ENCODE measurements around the gene MBOAT1.
"Not testable (repeated sequence)": the region's sequence is repeated elsewhere in the genome, so short reads cannot be mapped to it uniquely, and the experiment has no call there.

MBOAT1 gene

DNA sequence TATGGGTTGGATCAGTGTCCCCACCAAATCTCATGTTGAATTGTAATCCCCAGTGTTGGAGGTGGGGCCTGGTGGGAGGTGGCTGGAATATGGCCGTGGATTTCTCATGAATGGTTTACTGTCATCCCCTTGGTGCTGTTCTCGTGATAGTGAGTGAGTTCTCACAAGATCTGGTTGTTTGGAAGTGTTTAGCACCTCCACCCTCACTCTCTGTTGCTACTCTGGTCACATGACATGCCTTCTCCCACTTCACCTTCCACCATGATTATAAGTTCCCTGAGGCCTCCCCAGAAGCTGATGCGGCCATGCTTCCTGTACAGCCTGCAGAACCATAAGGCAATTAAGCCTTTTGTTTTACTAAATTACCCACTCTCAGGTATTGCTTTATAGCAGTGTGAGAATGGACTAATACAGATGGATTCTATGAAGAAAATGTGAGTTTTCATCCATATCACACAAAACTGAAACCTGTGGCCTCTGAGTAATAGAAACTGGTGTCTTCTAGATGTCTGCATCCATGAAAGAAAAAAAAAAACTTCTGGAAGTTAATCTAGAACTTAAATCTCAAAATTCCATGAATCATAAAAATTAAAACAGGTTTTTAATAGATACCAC, 39.3 kb downstream of the MBOAT1 start:
- DNase-seq (ENCODE audit: low read depth in 2 of 2): no peak

DNA sequence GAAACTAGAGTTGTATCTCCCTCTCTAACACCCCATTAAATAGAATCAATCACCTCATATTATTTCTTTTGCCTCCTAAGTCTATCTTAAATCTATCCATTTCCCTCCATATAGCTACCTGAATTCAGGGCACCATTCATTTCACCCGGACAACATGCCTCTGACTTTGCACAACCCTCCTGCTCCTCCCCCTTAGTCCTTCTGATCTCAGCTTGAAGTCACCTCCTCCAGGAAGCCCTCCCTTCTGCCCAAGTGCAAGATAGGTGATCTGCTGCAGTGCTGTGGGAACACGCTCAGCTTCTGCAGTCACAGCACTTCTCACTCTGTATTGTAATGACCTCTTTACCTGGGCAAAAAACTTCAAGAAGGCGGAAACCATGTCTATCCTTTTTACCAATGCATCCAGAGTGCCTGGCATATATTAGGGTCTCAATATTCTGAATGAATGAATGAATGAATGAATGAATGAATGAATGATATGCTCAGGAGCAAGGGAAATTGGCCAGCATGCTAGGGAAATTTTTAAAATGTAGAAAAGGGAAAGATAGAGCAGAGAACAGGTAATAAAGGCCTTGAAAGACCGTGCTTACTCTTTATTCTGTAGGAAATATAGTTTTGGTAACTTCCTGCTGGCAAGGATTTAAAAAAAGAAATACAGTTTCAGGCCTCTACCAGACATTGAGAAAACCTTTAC, 41.7 kb downstream of the MBOAT1 start:
- no peak for DNase-seq (ENCODE audit: low read depth in 2 of 2)

DNA sequence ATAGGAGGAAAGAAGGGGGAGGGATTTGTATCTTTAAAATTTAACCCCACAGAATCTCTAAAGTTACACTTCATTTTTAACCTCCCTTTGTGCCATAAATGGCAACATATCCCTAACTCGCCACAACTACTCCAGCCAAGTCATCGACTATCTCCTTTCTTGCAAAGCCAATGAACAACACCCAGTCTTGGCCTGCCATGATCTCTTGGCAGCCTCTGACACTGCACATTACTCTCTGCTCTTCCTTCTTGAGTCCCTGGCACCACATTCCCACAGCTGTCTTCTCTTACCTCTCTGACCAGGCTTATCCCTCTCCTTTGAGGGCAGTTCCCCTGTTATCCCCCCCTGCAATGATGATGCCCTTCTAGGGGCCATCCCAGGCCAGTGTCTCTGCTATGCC, 42.5 kb downstream of the MBOAT1 start:
- DNase-seq (ENCODE audit: low read depth in 2 of 2): no peak

DNA sequence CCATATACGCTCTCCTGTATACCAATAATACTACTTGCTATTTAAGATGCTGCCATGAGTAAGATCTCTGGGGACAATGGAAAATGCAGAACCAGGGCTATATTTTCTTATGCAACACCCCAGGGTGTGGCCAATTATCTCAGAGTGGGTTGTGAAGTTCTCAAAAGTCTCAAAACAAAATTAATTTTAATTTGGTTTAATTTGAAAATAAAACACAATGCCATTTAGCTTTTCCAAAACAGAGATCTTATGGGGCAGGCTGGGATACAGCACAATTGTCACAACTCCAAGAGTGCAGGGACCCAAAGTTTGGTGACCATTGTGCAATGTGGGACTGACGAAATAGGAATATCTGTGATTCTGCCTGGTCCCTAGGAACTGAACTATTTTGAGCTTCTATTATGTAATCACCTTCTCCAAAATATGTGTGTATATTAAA, 43.1 kb downstream of the MBOAT1 start:
- DNase-seq (ENCODE audit: low read depth in 2 of 2): no peak

DNA sequence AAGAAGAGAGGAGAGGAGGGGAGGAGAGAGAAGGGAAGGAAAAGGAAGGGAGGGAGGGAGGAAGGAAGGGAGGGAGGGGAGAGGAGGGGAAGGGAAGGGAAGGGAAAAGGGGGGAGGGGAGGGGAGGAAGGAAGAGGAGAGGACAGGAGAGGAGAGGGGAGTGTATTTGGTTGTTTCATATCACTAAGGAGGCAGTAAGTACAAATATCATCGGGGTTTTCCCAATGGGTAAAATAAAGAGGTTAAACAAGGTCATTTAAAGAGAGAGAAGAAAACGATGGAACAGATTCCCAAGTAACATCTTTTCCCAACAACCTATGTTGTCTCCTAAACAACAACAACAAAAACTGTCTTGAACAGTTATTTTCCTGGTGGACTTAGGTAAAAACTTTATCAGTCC, 43.6 kb downstream of the MBOAT1 start:
- no peak for DNase-seq (ENCODE audit: low read depth in 2 of 2)

DNA sequence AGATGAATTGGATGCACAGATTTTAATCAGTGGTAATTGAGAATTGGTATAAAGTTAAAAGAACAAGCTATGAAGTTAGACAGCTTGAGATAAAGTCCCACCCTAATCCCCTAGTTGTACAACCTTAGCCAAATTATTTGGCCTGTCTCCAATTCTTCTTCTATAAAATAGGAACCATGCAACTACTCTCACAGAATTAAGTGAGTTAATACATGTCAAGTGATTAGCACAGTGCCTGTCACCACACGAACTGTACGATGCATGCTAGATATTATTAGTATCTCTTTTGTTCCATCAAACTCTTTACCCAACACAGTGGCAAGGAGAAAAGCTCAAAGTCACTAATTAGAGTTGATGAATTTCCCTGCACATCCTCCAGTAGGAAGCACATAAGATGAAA, 44.7 kb downstream of the MBOAT1 start:
- DNase-seq (ENCODE audit: low read depth in 2 of 2): no peak

DNA sequence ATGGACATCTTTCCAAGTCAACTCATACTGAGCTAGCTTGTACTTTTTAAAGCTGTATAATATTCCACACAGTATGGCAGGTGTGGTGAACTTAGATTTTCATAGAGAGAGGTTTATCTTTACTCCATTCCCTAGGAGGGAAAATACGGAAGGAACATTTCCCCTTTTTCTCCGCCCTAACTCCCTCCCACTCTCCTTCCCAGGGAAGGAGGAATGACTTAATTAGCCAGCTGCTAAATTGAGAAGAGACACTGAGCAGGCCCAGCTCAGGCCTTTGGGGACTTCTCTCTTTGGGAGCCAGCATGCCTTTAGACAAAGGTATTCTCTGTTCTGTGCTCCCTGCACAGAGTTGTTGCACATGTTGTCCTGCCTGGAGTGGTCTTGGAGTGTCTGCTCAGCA, 46.1 kb downstream of the MBOAT1 start:
- no peak for DNase-seq (ENCODE audit: low read depth in 2 of 2)

DNA sequence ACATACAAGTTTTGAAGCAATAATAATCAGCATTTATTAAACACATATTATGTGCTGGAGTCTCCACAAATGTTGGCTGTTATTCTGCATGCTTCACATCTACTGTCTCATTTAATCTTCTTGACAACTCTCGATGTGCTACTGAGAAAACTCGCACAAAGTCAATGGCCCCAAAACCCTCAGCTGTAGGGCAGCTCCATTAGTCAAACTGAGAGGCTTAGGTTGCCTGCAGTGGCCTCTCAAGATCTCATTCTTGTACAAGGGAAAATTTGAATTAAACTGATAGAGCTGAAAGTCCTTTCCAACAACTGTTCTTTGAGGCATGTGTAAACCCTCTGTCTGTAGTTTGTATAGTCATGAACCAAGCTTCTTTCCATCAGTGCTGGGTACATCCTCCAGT, 49.8 kb downstream of the MBOAT1 start:
- no peak for DNase-seq (ENCODE audit: low read depth in 2 of 2)

DNA sequence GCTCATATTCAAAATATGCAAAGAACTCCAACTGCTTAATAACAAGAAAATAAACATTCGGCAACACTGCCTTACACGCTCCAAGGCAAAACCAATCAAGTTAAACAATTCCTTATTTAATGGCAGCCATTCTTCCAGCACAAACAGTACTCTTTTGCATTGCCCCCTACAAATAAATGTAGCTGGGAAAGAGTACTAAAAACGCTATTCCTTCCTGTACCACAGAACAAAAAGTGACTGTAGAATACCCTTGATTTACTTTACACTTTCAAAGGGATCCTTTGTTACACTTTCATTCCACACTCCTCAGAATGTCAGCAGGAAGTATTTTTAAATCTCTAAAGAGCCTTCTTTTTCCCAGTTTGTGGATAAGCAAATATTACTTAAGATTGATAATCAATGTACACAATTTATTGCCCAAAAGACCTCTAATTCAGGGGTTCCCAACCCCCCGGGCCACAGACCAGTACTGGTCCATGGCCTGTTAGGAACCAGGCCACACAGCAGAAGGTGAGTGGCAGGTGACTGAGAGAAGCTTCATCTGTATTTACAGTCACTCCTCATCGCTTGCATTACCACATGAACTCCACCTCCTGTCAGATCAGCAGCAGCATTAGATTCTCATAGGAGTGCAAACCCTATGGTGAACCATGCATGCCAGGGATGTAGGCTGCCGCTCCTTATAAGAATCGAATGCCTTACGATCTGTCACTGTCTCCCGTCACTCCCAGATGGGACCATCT, 51.6 kb downstream of the MBOAT1 start:
- no peak for DNase-seq (ENCODE audit: low read depth in 2 of 2)

DNA sequence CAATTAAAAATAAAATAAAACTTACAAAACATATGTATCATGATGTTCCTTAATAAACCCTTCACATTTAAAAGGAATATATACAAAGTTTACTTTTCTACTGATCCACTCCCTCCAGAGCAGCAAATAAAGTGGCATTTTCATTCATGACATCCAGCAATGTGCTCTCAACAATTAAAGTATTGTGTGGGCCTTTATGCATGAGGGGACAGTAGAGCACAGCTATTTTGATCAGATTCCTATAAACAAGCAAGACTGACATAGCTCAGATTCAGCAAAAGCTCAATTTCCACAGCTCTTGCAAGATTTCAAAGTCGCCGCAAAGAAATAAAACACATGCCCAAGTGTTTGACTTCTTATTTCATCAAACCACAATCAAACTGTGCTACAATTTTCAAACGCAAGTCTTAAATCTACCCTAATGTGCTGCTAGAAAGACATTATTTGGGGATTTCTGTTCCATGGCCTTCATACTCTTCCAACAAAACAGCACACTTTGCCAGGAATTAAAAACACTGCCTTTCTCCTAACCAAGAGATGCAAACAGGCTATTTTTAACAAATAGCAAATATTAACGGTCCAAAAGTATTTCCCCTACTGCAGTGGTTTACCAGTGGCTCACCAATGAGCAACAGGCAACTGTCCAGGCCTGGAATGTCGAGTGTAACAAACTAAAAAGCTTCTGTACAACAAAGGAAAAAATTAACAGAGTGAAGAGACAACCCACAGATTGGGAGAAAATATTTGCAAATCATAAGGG, 52.3 kb downstream of the MBOAT1 start:
- no peak for DNase-seq (ENCODE audit: low read depth in 2 of 2)

DNA sequence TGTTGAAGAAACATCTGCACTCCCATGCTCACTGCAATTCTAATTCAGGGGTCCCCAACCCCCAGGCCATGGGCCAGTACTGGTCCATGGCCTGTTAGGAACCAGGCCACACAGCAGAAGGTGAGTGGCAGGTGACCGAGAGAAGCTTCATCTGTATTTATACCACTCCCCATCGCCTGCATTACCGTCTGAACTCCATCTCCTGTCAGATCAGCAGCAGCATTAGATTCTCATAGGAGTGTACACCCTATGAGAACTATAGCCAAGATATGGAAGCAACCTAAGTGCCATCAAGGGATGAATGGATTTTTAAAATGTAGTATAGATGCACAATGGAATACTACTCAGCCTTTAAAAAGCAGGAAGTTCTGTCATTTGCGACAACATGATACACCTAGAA, 53.2 kb downstream of the MBOAT1 start:
- DNase-seq (ENCODE audit: low read depth in 2 of 2): no peak

DNA sequence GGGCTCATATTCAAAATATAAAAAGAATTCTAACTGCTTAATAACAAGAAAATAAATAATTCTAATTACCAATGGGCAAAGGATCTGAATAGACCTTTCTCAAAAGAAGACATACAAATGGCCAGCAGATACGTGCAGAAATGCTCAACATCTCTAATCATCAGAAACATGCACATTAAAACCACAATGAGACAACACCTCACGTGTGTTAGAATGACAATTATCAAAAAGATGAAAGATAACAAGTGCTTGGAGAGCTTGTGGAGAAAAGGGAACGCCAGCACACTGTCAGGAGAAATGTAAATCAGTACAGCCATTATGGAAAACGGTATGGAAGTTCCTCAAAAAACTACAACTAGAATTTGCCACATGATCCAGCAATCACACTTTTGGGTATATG, 53.6 kb downstream of the MBOAT1 start:
- DNase-seq (ENCODE audit: low read depth in 2 of 2): no peak

DNA sequence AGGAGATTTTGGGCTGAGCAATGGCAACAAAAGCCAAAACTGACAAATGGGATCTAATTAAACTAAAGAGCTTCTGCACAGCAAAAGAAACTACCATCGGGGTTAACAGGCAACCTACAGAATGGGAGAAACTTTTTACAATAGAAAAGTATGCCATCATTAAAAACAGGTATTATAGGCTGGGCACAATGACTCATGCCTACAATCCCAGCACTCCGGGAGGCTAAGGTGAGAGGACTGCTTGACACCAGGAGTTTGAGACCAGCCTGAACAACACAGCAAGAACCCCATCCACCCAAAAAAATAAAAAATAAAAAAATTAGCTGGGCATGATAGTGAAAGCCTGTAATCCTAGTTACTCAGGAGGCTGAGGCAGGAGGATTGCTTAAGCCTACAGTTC, 55.4 kb downstream of the MBOAT1 start:
- no peak for DNase-seq (ENCODE audit: low read depth in 2 of 2)

DNA sequence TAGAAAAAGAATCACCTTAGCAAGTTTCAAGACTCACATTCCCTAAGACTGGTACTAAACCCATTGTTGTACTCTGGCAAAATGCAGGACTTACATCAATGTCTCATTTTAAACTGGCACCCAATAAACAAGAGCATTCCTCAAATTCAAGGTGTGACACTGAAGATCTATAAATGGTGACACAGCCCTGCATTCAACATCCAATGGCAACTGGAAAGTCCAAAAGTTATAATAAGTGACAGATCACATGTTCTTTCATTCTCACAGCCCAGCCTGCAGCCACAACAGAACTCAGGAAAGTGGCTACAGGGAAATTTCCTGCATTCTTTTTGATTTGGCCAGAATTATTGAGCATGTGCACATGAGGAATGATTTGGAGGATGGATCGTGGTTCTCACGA, 57.5 kb downstream of the MBOAT1 start:
- DNase-seq (ENCODE audit: low read depth in 2 of 2): no peak

DNA sequence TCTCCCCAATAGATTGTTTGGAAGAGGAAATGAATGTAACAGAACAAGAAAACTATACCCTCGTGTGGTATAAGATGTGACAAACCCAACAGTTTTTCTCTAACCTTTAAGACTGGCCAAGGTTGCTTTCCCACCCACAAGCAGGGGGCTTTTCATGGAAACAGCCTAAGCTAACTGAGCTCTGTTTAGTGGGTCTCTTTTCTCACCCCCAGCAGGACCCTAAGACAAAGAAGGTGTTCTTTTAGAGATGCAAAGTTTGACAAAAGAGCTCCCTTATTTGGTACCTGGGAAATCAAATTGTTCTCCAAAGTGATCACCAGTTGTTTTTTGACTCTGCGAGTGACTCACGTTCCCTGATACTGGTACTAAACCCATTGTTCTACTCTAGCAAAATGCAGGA, 59.1 kb downstream of the MBOAT1 start:
- no peak for DNase-seq (ENCODE audit: low read depth in 2 of 2)

DNA sequence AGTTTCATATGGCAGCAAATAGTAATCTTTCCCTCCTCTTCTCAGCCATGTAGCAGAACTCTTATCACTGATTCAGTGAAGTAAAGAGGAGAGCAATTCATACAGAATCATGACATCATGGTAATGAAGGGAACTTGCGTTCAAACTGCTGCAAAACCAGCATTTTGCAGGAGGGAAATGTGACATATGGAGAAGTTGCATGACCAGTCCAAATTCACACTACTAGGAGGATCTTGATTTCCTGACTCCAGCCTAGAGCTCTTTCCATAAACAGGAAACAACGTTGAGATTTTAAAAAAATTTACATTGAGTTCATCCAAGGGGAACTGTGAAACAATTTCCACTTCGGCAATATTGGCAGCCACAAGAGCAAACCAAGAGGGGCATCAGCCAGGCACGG, 63.8 kb downstream of the MBOAT1 start:
- DNase-seq (ENCODE audit: low read depth in 2 of 2): no peak

DNA sequence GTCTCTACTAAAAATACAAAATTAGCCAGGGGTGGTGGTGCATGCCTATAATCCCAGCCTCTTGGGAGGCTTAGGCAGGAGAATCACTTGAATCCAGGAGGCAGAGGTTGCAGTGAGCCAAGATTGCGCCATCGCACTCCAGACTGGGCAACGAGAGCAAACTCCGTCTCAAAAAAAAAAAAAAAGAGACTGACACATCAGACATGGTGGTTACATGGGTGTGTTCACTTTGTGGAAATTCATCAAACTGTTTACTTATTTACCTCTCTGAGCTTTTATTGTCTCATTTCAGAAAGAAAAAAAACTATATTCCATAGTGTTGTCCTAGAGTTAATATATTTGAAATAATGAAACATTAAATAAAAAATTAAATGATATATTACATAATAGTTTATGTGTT, 64.8 kb downstream of the MBOAT1 start:
- DNase-seq (ENCODE audit: low read depth in 2 of 2): no peak

DNA sequence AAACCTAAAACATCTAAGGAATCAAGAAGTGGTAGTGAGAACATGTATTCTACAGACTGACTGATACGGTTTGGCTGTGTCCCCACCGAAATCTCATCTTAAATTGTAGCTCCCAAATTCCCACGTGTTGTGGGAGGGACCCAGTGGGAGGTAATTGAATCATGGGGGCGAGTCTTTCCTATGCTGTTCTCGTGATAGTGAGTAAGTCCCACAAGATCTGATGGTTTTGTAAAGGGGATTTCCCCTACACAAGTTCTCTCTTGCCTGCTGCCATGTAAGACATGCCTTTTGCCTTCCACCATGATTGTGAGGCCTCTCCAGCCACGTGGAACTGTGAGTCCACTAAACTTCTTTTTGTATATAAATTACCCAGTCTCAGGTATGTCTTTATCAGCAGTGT, 65.4 kb downstream of the MBOAT1 start:
- not testable (repeated sequence) for DNase-seq (ENCODE audit: low read depth in 2 of 2)

DNA sequence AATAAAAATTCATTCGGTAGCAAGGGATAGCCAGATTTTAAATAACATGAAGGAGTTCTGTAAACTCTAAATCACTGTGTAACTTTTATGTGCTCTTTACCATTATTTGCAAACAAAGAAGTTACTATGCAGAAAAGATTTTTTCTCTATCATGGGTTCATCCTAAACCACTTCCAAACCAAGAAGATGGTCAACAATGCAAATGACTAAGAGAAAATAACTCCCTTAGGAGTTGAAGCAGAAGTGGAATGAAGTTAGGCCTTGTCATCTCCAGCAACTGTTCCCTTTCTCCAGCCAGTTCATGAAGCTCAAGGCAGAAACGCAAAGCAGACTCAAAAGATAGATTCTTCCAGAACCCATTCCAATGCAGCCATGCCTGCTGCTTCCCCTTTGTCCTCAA, 66.0 kb downstream of the MBOAT1 start:
- no peak for DNase-seq (ENCODE audit: low read depth in 2 of 2)

DNA sequence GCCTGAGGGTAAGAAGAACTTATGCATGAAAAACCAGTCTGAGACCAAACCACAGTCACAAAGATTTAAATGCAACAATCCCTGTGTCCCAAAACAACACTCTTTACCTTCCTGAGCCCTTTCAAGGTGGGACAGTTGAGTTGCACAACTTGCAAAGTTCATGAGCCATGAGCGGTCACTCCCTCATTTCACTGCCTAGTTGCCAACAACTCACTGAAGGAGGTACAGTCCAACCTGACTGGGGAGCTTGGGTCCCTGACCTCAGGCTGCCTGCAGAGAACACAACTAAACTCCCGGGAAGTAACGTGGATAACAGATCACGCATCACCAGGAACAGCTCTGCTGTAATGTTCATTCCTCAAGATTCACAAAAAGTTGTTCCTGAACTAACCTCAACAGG, 69.4 kb downstream of the MBOAT1 start:
- no peak for DNase-seq (ENCODE audit: low read depth in 2 of 2)

DNA sequence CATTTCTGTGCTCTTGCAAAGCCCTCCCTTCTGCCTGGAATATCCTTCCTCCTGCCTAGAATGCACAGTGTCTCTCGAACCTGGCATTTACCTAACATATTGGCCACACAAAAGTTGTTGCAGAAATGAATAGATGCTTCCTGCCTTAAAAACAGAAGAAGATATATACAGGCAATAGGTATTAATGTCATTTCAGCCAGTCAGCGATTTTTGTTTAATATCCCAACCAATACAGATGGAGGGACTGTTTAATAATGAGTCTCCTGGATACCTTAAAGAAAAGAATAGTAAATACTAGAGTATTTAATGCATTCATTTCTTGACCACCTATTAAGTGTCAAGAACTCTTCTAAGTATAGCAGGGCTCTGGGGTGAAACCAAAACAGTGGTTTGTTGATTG, 70.3 kb downstream of the MBOAT1 start:
- DNase-seq (ENCODE audit: low read depth in 2 of 2): no peak

All from activated CD8-positive, alpha-beta memory T cell treated with anti-CD3 and anti-CD28 coated beads for 4 hours (primary cell).